HG03460 (cell line): ENCODE results near the gene ITPRIPL1.

ENCODE experiments used
- ATAC-seq: cut with Tn5 transposase; IDR thresholded peaks from one replicate; pipeline ENCODE4 v1.9.1; 2021; ENCODE audit not compliant: unreplicated experiment

The ITPRIPL1 gene

DNA sequence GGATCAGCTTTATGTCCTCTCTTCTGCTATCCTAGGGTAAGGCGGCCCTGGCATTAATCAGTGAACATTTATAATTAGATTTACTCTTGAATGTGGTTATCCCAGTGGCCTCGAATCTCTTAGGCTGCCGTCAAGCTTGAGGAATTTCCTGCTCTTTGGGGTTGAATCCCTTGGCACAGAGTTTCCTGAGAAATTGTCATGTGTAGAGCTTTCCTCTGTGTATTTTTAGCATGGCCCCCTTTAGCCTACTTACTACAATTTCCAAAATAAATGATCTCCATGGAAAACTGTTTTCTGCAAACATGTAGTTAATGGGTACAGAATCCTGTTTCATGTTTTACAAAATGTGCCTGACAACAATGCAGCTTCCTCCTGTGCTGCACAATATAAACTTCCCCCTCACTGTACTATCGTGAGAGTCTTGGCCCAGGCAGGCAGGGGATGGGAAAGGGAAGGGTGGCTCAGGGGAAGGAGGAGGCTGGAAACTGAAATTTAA is 28.5 kb downstream of the ITPRIPL1 start:
- no peak for ATAC-seq

DNA sequence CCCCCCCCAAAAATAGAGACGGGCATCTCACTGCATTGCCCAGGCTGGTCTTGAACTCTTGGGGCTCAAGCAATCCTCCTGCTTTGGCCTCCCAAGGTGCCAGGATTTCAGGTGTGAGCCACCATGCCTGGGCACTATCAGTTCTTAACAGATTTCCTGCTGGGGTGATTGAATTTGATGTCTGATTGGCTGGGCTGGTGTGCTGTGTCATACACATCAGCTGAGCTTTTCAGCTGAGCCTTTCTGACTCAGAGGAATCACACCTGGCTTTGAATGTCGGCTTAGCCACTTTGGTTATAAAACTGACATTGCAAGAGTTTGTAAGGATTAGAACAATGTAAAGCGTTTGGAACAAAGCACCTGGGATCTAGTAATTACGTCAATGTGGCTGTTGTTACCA is 29.4 kb downstream of the ITPRIPL1 start:
- ATAC-seq = no peak

DNA sequence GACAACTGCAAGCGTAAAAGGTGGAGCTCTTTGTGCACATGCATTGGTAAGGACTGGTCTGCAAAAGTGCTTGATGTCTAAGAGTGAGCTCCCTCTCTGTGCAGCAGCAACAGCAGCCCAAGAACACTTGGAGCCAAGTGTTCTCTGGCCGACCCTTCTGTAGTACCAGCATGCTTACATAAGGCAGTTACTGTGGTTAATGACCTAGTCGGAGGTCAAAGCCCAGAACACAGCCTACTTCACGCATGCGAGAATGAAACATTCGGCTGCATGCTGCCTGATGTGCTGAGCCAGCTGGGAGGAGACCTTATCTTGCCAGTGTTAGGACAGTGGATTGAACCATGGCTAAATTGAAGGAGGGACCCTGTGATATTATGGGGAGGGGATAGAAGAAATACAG is 31.8 kb downstream of the ITPRIPL1 start:
- ATAC-seq = no peak

DNA sequence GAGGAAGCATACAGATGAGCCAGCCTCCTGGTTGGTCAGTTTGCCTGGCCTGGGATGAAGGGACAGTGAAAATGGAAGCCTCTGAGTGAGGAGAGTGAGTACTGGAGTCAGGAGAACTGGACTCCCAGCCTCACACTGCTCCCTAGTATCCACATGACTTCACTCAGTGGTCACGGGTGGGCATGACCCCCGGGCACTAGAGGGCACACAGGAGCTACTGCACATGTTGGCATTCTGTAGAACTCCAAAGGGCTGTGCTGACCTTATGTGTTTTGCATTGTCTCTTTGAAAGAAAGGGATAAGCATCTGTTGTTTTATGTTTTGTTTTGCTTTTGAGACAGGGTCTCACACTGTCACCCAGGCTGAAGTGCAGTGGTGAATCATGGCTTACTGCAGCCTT is 34.2 kb downstream of the ITPRIPL1 start:
- no peak for ATAC-seq

DNA sequence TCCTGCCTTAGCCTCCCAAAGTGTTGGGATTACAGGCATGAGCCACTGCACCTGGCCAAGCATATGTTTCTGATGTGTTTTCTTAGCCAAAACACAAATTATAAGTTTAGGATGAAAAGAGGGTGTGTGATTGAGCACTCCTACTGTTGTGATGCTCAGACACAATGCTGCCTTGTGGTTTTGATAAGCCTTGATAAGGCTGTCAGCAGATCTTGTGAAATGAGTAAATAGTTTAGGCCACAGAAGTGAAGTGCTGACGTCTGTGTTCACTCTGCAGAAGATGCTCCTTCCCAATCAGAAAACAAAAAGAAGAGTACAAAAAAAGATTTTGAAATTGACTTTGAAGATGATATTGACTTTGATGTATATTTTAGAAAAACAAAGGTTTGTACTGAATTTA is 34.7 kb downstream of the ITPRIPL1 start:
- no peak for ATAC-seq

DNA sequence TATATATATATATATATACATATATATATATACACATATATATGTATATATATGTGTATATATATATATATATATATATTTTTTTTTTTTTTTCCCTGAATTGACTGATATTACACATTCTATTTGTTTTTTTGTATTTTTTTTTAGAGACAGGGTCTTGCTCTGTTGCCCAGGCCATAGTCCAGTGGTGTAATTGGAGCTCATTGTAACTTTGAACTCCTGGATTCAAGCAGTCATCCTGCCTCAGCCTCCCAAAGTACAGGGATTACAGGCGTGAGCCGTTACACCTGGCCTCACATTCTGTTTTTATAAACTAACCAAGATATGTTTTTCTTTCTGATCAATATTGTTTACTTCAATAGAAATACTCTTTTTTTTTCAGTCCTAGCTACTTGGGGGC is 36.6 kb downstream of the ITPRIPL1 start:
- ATAC-seq = no peak

DNA sequence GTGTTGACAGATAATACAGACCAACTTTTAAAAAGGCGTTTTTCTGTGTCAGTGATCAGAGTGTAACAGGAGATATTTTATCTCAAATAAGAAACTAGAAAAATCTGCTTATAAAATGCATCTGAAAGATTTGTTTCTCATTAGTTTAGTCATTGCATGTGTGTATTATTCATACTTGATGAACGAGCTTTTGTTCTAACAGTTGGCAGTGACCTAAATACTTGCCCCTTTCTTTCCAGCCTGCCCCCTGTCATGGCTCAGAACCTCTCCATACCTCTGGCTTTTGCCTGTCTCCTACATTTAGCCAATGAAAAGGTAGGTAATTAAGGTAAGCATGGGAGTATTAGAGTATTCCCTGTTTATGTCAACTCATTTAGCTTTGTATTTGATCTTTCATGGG is 44.1 kb downstream of the ITPRIPL1 start:
- ATAC-seq = no peak

DNA sequence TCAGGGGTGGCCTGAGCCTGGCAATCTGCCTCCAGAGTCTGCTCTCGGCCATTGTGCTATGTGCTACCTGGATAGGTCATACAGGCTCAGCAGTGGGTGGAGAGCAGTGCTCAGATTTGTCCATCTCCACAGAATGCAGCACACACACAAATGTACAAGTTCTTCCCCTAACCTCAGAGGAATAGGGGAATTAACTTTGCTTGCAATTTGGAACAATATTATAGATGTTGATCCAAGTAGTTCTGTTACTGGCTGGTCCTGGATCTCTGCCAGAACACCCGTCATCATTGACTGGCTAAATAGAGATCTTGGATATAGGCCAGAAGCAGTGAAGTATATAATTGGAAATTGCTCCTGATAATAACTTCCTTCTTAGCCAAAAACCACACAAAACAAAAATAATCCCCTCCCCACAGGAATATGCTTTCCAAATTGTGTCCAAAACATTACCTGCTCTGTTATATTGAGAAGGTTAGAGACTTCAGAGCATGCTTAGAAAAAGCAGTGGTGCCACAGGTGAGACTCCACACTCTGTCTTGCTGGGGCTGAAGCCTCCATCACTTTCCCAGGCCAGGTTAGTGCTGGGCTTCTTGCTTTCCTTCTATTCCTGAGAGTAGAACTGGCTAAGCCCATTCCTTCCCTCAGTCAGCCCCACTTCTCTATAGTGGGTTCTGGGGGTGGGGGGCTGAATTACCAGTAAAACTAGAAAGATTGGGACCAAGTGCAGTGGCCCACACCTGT is 49.3 kb downstream of the ITPRIPL1 start:
- ATAC-seq = no peak
